Prostate gland (tissue), 2 donors: ENCODE data around the gene PRRT4. TPM values are rescaled to one million over a fixed set of nuclear protein-coding genes. Genes with fewer than 3 reads are reported as not detected.

Experiments used
- DNase-seq: peaks from one replicate; pipeline ENCODE4 v3.0.0-alpha.2; 2019; ENCODE audit warnings: low spot score
- H3K27ac ChIP-seq, 2 donors: fragments of 200-600 bp; sonication (generic); 2 replicates each; pipeline ENCODE4 v1.5.1; 2017 to 2019
- H3K27me3 ChIP-seq: fragments of 200-600 bp; sonication (generic); replicated peaks from 2 replicates; pipeline ENCODE4 v1.5.1; 2019; ENCODE audit not compliant: insufficient read depth
- H3K36me3 ChIP-seq, 2 donors: fragments of 200-600 bp; sonication (generic); 1 replicate in 1 of 2; 2 replicates in 1 of 2; pipeline versions ENCODE4 v1.5.1 to v1.8.1; 2017 to 2019
- H3K4me1 ChIP-seq: fragments of 200-600 bp; sonication (generic); replicated peaks from 2 replicates; pipeline ENCODE4 v1.5.1; 2019
- H3K4me3 ChIP-seq, 2 donors: fragments of 200-600 bp; sonication (generic); 2 replicates each; pipeline ENCODE4 v1.5.1; 2017 to 2019
- H3K9me3 ChIP-seq: fragments of 200-600 bp; sonication (generic); 2 replicates; pipeline ENCODE4 v1.5.1; 2017
- POLR2A ChIP-seq: fragments of 450-650 bp; IDR thresholded peaks from one replicate; pipeline ENCODE4 v1.6.1; 2016; ENCODE audit warnings: antibody characterized with exemption, mild to moderate bottlenecking
- POLR2AphosphoS5 ChIP-seq: sonication (generic); formaldehyde crosslinking; IDR thresholded peaks from one replicate; pipeline ENCODE4 v1.6.1; 2017; ENCODE audit warnings: antibody characterized with exemption
- WGBS: methylation state at CpG from one replicate; pipeline ENCODE4 v1.1.5; 2018; 5-methylcytosine and 5-hydroxymethylcytosine counted together
- intact Hi-C: fragments of 100-400 bp; cut with DNase I; formaldehyde crosslinking; loops from one replicate; pipeline ENCODE4 v1.14.2; 2022
- small RNA-seq, 2 donors: library from RNA; depleted of rRNA; stranded (forward); fragments of <200 nt; gene quantifications; one replicate each; pipeline ENCODE3, GENCODE V24; 2016
- total RNA-seq, 2 donors: library from RNA; depleted of rRNA; stranded (reverse); fragments of >200 nt; gene quantifications; one replicate each; pipeline ENCODE4 v1.1.0, GENCODE V29; 2016
- TF ChIP-seq, protein P1 (sequence below), 4 experiments: fragments of 200-600 bp in 2 of 4; fragments of 450-650 bp in 2 of 4; sonication (generic) in 2 of 4; IDR thresholded peaks; 1 replicate in 3 of 4; 2 replicates in 1 of 4; pipeline ENCODE4 v1.5.1; 2016 to 2019; ENCODE audit warnings: antibody characterized with exemption in 4 of 4, mild to moderate bottlenecking in 2 of 4, moderate library complexity in 2 of 4

The PRRT4 gene
- total RNA-seq, 2 donors from 2014 or later = 0.05 to 1.2 TPM

DNA sequence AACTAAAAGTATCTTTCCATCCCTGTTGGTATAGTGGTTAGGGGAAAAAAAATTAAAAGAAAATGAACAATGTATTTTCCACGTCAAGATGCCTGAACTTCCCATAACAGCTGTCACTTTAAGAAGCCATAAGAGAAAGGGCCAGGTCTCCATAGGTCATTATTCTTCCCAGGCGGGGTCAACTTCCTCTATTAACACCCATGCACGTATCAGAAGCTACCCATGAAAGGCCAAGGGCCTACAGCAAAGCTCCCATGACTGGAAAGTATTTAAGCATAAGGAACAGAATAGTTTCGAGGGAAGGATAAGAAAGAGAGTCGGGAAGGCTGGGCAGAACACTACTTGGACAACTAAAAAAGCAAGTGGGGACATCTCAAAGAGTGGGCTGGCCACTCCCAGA lies 57.8 kb downstream of the PRRT4 start:
- Histone ChIP-seq H3K9me3 (no peaks in the 10 kb centered on the region), H3K4me1 (no peaks in the 10 kb centered on the region), H3K27ac (no peak overlapping the region), H3K27me3 (no peaks in the 10 kb centered on the region), H3K4me3 (no peak overlapping the region), H3K36me3 (peaks cover 4 to 9% of the 10 kb centered on the region in 2 donors)
- TF ChIP-seq, protein P1, sequence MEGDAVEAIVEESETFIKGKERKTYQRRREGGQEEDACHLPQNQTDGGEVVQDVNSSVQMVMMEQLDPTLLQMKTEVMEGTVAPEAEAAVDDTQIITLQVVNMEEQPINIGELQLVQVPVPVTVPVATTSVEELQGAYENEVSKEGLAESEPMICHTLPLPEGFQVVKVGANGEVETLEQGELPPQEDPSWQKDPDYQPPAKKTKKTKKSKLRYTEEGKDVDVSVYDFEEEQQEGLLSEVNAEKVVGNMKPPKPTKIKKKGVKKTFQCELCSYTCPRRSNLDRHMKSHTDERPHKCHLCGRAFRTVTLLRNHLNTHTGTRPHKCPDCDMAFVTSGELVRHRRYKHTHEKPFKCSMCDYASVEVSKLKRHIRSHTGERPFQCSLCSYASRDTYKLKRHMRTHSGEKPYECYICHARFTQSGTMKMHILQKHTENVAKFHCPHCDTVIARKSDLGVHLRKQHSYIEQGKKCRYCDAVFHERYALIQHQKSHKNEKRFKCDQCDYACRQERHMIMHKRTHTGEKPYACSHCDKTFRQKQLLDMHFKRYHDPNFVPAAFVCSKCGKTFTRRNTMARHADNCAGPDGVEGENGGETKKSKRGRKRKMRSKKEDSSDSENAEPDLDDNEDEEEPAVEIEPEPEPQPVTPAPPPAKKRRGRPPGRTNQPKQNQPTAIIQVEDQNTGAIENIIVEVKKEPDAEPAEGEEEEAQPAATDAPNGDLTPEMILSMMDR (IDR thresholded peaks at IDR 0.05) = no peak
- TF ChIP-seq POLR2AphosphoS5 (no peak), POLR2A (no peak)
- intact Hi-C loops = no loop called here
- 75% methylated on average over 5 of the region's 5 CpGs for WGBS
- no peak for DNase-seq

DNA sequence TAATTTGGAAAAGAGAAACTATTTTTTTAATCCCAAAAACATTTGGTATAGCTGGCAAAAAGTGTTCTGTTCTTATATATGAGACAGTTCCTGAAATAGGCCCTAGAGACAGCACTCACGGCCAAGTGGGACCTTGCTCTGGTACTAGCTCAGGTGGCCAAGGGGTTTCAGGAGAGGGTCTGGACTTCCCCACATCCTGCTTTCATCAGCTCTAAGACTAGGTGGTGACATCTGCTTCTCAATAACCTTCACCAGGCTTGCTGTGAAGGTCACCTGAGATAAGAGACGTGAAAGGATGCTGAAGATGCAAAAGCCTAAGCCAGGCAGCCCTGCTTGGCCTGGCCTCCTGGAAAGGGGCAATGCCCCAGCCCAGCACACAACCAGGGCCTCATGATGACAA lies 58.4 kb downstream of the PRRT4 start:
- intact Hi-C loops = no loop called here

DNA sequence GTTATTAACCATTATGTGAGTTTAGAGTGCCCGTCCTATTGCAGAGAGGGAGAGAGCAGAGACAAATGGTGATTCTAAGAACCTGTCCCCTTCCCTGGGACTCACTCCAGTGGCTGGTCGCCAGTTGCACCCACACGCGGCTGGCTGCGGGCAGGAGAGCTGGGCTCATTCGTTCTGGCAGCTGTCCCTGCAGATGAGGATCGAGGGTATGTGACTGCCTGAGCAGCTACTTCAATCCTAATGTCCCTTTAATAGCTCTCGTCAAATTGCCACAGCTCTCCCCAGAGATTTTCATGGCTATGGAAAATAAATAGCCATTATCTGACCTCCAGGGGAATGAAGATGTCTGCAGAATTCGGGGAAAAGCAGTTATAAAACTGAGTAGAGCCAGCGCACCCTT lies 59.4 kb downstream of the PRRT4 start:
- 54% methylated on average over 10 of the region's 10 CpGs for WGBS
- intact Hi-C loops = no loop called here
- TF ChIP-seq POLR2AphosphoS5 (no peak), POLR2A (no peak)
- TF ChIP-seq, protein P1 (IDR thresholded peaks at IDR 0.05) = no peak
- Histone ChIP-seq H3K36me3 (peaks cover 0 to 9% of the 10 kb centered on the region in 2 donors), H3K4me3 (no peak overlapping the region), H3K9me3 (no peaks in the 10 kb centered on the region), H3K27me3 (no peaks in the 10 kb centered on the region), H3K27ac (no peak overlapping the region), H3K4me1 (no peaks in the 10 kb centered on the region)
- DNase-seq = no peak

More for the DNA sequence above, 58.4 kb downstream of the PRRT4 start:
- Histone ChIP-seq H3K27me3 (no peaks in the 10 kb centered on the region), H3K4me1 (no peaks in the 10 kb centered on the region), H3K36me3 (peaks cover under 1 to 9% of the 10 kb centered on the region in 2 donors), H3K9me3 (no peaks in the 10 kb centered on the region), H3K27ac (no peak overlapping the region), H3K4me3 (no peak overlapping the region)
- no peak for TF ChIP-seq POLR2AphosphoS5
- TF ChIP-seq, protein P1 (IDR thresholded peaks at IDR 0.05) = no peak
- no peak for TF ChIP-seq POLR2A
- DNase-seq = no peak
- 95% methylated on average over 2 of the region's 2 CpGs for WGBS

Small RNA genes within 50 kb of the gene (small RNA-seq; reads per million reads assigned to genes)
- gene RNU7-27P = 0 reads per million in 2 donors

Other genes with a start within 250 kb of the PRRT4 start
- not detected for gene LEP, start 120.4 kb downstream of the PRRT4 start, total RNA-seq
- gene RBM28, start 17.8 kb downstream of the PRRT4 start, total RNA-seq = 10 to 100 TPM; 13.8 to 29.7 TPM
- 10 to 100 TPM; 48.2 to 91.6 TPM for gene IMPDH1, start 48.3 kb upstream of the PRRT4 start, total RNA-seq
- gene HILPDA, start 94.2 kb upstream of the PRRT4 start, total RNA-seq = 10 to 100 TPM in 1 of 2 donors, 1 to 10 TPM in 1; 6.9 to 41.5 TPM
- 10 to 100 TPM; 16.2 to 28.9 TPM for gene METTL2B, start 115.1 kb upstream of the PRRT4 start, total RNA-seq